Stromal cell of bone marrow (primary cell): ENCODE results near the gene KAT14.
"Not testable (repeated sequence)": the region's sequence is repeated elsewhere in the genome, so short reads cannot be mapped to it uniquely, and the experiment has no call there.

Experiments used
- DNase-seq: peaks from one replicate; pipeline ENCODE4 v3.0.0-alpha.2; 2012; ENCODE audit warnings: low read depth

The KAT14 gene

GRCh38 chr20:18154342-18154741 lies 16.7 kb downstream of the KAT14 start:
- DNase-seq = no peak

DNA sequence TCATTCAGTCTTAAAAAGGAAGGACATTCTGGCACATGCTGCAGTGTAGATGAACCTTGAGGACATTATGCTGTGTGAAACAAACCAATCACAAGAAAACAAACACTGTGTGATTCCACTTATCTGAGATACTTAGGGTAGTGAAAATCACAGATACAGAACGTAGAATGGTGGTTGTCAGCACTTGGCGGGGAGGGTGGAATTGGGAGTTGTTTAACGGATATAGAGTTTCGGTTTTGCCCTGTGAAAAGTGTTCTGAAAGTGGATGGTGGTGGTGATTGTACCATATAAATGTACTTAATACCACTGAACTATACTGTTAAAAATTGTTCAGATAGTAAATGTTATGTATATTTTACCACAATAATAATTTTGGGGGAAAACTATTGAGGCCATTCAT lies 18.4 kb downstream of the KAT14 start:
- no peak for DNase-seq

GRCh38 chr20:18164356-18164755 lies 26.7 kb downstream of the KAT14 start:
- DNase-seq = peak; percentile 0

- DNase-seq = no peak
Measured at GRCh38 chr20:18165553-18165952, 27.9 kb downstream of the KAT14 start.

GRCh38 chr20:18166241-18166881 lies 28.7 kb downstream of the KAT14 start:
- no peak for DNase-seq

DNA sequence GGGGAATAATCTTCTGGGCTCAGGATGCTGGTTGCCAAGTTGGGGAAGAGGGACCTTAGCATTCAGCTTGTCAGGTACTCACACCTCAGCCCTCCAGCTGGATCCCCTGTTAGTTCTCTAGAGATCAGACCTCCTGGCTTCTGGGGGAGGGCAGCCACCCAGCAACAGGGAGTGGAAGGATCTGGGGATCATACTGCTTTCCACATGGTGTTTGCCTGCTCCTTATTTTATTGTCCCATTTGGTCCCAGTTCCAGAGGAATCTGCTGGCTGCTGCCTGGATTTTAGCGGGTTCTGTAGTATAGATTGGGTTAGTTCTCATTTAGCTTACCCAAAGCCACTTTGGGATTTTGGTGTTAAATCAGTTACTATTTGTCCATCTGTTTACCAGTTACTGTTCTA lies 29.3 kb downstream of the KAT14 start:
- DNase-seq = no peak

GRCh38 chr20:18172379-18172778 lies 34.7 kb downstream of the KAT14 start:
- DNase-seq = no peak

- no peak for DNase-seq
Measured at GRCh38 chr20:18174906-18175683, 37.4 kb downstream of the KAT14 start.

DNA sequence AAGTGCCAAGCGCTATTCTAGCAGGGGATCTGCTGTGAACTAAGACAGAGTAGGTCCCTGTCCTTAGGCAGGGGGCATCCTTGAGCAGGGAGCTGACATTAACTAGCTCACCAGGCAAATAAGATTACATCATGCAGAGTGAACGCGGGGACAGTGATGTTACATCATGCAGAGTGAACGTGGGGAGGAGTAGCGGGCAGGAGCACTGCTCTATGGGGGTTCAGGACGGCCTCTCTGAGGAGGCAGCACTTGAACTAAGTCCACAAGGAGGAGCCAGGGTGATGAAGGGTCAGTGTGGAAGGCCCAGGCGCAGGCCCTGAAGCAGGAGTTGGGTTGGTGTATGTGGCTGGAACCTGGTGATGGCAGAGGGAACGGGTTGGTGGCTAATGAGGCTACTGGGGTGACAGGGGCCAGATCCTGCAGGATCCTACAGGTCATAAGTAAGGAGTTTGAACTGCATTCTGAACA lies 38.7 kb downstream of the KAT14 start:
- no peak for DNase-seq

- DNase-seq = not testable (repeated sequence)
Measured at GRCh38 chr20:18180366-18180765, 42.7 kb downstream of the KAT14 start.

GRCh38 chr20:18180815-18181214 lies 43.2 kb downstream of the KAT14 start:
- DNase-seq = no peak

- DNase-seq = no peak
Measured at GRCh38 chr20:18187020-18187419, 49.4 kb downstream of the KAT14 start.

DNA sequence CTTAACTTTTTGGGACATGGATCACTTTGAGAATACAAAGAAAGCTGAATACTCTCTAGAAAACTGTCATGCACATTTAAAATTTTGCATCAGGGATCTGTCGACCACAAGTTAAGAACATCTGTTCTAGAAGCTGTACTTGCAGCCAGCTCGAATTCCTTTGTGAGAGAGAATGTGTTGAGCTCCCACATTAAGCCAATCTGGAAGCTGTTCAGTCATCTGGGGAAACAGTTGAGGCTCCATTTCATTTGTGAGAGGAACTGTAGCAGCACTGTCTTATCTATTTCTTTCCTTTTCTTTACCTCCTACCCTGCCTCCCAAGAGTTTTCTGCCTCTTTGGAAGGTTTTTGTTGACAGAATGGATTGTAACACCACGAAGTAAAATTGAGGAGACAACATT lies 50.8 kb downstream of the KAT14 start:
- DNase-seq = no peak

GRCh38 chr20:18190338-18191233 lies 52.9 kb downstream of the KAT14 start:
- DNase-seq = no peak

DNA sequence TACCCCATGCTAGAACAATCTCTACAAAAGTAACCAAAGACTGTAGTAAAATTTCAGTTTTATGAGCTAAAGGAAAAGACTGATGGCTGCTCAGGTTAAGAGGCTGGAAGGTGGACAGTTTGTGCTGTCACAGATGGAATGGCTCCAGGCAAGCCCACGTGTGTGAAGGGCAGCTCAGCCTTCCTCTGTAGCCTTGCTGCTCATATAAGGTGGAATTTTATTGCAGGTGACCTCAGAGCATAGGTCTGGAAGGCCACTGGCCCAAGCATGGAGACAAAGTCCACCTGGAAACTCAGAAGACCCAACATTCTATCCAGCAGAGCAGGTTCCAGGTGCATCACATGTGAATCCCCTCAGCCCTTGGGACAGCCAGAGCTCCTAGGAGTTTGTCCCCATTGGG lies 53.6 kb downstream of the KAT14 start:
- DNase-seq = no peak

GRCh38 chr20:18194461-18194860 lies 56.8 kb downstream of the KAT14 start:
- not testable (repeated sequence) for DNase-seq

DNA sequence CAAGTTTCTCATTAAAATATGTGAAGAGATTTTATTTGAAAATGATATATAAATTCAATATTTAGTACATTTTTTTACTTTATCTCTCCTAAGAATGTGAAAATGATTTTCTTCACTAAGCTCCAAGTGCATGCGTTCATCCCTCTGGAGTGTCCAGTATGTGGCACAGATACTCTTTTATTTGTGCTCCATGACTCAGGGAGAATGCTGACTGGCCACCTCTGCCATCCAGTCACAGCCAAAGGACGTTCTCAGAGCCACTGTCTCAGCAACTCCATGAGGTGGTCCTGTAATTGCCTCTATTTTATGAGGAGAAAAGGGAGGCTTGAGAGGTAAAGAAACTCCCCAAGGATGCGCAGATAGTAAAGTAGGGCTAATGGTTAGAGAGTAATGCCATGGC lies 58.3 kb downstream of the KAT14 start:
- DNase-seq = no peak

DNA sequence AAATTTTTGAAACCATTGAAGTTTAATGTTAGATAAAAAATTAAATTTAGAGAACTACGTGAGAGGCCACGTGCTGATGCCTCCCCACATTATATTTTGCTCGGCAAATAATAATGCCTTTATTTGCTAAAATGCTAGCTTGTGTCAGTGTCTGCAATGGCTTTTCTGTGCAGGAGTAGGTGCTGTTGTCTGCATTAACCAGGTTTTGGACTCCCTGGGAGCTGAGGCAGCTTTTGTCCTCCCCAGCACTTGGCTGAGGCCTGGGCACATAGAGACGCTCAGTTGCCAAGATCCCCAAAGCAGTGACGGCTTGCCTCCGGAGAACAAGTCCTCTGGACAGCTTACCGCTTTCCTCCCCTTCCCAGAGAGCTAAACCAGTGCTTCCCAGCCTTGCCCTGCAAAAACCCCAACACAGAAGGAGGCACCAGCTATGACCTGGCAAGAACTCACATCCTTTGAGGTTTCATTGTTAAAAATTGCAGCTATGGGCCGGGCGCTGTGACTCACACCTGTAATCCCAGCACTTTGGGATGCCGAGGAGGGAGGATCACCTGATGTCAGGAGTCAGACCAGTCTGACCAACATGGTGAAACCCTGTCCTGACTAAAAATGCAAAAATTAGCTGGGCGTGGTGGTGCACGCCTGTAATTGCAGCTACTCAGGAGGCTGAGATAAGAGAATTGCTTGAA lies 59.9 kb downstream of the KAT14 start:
- DNase-seq = no peak

GRCh38 chr20:18202966-18203365 lies 65.3 kb downstream of the KAT14 start:
- DNase-seq = no peak

DNA sequence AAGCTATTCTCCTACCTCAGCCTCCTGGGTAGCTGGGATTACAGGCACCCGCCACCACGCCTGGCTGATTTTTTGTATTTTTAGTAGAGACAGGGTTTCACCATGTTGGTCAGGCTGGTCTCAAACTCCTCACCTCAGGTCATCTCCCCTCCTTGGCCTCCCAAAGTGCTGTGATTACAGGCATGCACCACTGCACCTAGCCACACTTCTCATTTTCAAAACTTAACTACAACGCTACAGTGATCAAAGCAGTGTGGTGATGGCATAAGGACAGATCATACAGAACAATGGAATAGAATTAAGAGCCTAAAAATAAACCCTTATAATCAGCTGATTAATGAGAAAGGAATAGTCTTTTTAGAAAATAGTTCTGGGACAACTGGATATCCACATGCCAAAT lies 66.0 kb downstream of the KAT14 start:
- not testable (repeated sequence) for DNase-seq

- no peak for DNase-seq
Measured at GRCh38 chr20:18213002-18213401, 75.3 kb downstream of the KAT14 start.

DNA sequence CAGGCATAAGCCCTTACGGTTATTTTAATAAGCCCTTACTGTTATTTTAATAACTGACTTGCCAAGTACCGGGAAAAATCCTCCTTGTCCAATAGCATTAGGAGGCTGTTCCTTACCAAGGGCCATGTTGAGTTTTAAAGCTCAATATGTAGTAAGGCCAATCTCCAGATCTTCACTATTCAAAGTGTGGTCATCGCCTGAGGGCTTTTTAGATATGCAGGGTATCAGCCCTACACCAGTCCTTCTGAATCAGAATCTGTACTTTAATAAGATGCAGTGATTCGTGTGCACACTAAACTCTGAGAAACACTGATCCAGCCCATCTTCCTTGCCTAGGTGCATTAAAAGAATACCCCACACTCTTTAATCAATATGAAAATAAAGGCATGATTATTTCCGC lies 77.9 kb downstream of the KAT14 start:
- DNase-seq = no peak
